Esophagus muscularis mucosa (tissue), 4 donors: ENCODE results near the gene PRDM2. TPM values are rescaled to one million over a fixed set of nuclear protein-coding genes. Genes with fewer than 3 reads are reported as not detected.
A peak's percentile ranks its signal among the peaks of the same experiment; 100 is the strongest.

Source experiments
- DNase-seq: peaks from one replicate; pipeline ENCODE4 v3.0.0-alpha.2; 2017; ENCODE audit errors: extremely low spot score
- H3K27ac ChIP-seq, 4 donors: fragments of 200-600 bp; sonication (generic); replicated peaks in 1 of 4; 1 replicate in 3 of 4; 2 replicates in 1 of 4; pipeline ENCODE4 v1.5.1; 2016 to 2019; ENCODE audit warnings: mild to moderate bottlenecking in 1 of 4
- H3K27me3 ChIP-seq, 4 donors: fragments of 200-600 bp; sonication (generic); one replicate each; pipeline versions ENCODE4 v1.5.1 to v1.6.0; 2016 to 2019
- H3K36me3 ChIP-seq, 4 donors: fragments of 200-600 bp; sonication (generic); one replicate each; pipeline ENCODE4 v1.5.1; 2016 to 2019
- H3K4me1 ChIP-seq, 4 donors: fragments of 200-600 bp; sonication (generic); one replicate each; pipeline ENCODE4 v1.5.1; 2016 to 2019
- H3K4me3 ChIP-seq, 4 donors: fragments of 200-600 bp; sonication (generic); 1 replicate in 2 of 4; 2 replicates in 2 of 4; pipeline ENCODE4 v1.5.1; 2016 to 2019; ENCODE audit warnings: mild to moderate bottlenecking in 4 of 4, moderate library complexity in 1 of 4
- H3K9me3 ChIP-seq, 4 donors: fragments of 200-600 bp; sonication (generic); 1 replicate in 3 of 4; 2 replicates in 1 of 4; pipeline ENCODE4 v1.5.1; 2016 to 2019
- EP300 ChIP-seq: sonication (generic); formaldehyde crosslinking; IDR thresholded peaks from one replicate; pipeline ENCODE4 v1.6.1; 2017; ENCODE audit warnings: antibody characterized with exemption
- POLR2A ChIP-seq: fragments of 450-650 bp; IDR thresholded peaks from one replicate; pipeline ENCODE4 v1.6.1; 2017; ENCODE audit warnings: antibody characterized with exemption, moderate library complexity, mild to moderate bottlenecking, low read depth
- POLR2AphosphoS5 ChIP-seq, 2 donors: sonication (generic); formaldehyde crosslinking; IDR thresholded peaks; one replicate each; pipeline ENCODE4 v1.6.1; 2017; ENCODE audit warnings: antibody characterized with exemption in 2 of 2
- whole genome bisulfite sequencing: methylation state at CpG from one replicate; pipeline ENCODE4 v1.1.5; 2018; 5-methylcytosine and 5-hydroxymethylcytosine counted together
- intact Hi-C: fragments of 100-400 bp; cut with DNase I; formaldehyde crosslinking; loops from one replicate; pipeline ENCODE4 v1.15.1; 2023
- total RNA-seq, 4 donors: library from RNA; depleted of rRNA; stranded (reverse); fragments of >200 nt; gene quantifications; one replicate each; pipeline versions ENCODE4 v1.1.0 to v1.2.1, GENCODE V29; 2016
- TF ChIP-seq, protein P1 (sequence below), 3 experiments: fragments of 200-600 bp in 2 of 3; fragments of 450-650 bp in 1 of 3; sonication (generic) in 2 of 3; IDR thresholded peaks; one replicate each; pipeline ENCODE4 v1.5.1; 2017 to 2019; ENCODE audit warnings: antibody characterized with exemption in 3 of 3, mild to moderate bottlenecking in 2 of 3, moderate library complexity in 1 of 3

PRDM2 gene
- total RNA-seq, 4 donors from 2014 or later = 32.5 to 54.6 (median 44.2) TPM

DNA sequence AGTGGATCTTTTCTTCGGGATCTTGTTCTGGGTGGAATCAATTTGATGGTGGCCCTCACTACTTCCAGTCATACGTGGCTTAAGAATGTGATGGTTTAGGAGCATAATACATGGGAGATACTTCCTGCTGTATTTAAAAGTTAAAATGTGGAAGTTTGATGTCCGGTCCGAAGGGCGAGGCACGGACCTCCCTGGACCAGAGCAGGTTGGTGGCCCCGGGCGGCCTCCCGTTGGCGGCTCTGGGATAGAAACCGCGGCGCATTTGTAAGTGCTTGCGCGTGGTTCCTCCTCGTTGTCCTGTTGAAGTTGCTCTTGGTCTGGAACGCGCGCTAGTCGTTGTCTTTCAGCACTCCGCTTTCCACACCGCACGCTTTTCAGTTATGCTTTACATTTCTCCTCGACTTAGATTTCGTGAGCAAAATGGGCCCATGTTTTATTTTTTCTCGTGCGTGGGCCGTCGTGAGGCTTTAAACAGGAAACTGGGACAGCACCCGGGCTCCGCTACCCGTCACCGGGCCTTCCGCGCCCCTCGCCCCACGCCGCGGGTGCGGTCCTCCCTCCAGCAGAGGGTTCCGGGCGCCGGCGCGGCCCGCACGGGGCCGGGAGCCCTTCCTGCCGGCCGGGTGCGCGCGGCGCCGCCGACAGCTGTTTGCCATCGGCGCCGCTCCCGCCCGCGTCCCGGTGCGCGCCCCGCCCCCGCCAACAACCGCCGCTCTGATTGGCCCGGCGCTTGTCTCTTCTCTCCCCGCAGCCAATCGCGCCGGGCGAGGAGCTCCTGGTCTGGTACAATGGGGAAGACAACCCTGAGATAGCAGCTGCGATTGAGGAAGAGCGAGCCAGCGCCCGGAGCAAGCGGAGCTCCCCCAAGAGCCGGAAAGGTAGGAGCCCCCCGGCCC is 48.9 kb downstream of the PRDM2 start:
- intact Hi-C loops = loop anchor here (2.0 kb wide), 1 partner anchor 48 kb away; the partner anchor contains the start of gene PRDM2
- Histone ChIP-seq H3K4me1 (peaks cover 29 to 45% (median 44%) of the 10 kb centered on the region in 4 donors), H3K36me3 (no peaks in the 10 kb centered on the region), H3K9me3 (no peaks in the 10 kb centered on the region), H3K27ac (peak overlapping the region; percentile 89 to 97 (median 96)), H3K27me3 (no peaks in the 10 kb centered on the region), H3K4me3 (peak overlapping the region; percentile 64 to 97 (median 89))
- TF ChIP-seq EP300 = no peak
- peak; percentile 43 for TF ChIP-seq POLR2A
- peak; percentile 93 to 95 for TF ChIP-seq POLR2AphosphoS5 (IDR thresholded peaks at IDR 0.05)
- TF ChIP-seq, protein P1, sequence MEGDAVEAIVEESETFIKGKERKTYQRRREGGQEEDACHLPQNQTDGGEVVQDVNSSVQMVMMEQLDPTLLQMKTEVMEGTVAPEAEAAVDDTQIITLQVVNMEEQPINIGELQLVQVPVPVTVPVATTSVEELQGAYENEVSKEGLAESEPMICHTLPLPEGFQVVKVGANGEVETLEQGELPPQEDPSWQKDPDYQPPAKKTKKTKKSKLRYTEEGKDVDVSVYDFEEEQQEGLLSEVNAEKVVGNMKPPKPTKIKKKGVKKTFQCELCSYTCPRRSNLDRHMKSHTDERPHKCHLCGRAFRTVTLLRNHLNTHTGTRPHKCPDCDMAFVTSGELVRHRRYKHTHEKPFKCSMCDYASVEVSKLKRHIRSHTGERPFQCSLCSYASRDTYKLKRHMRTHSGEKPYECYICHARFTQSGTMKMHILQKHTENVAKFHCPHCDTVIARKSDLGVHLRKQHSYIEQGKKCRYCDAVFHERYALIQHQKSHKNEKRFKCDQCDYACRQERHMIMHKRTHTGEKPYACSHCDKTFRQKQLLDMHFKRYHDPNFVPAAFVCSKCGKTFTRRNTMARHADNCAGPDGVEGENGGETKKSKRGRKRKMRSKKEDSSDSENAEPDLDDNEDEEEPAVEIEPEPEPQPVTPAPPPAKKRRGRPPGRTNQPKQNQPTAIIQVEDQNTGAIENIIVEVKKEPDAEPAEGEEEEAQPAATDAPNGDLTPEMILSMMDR (IDR thresholded peaks at IDR 0.05) = peak in 2 of 3 experiments; percentile 10 to 30
- peak; percentile 99 for DNase-seq
- under 1% methylated on average over 43 of the region's 83 CpGs for WGBS

DNA sequence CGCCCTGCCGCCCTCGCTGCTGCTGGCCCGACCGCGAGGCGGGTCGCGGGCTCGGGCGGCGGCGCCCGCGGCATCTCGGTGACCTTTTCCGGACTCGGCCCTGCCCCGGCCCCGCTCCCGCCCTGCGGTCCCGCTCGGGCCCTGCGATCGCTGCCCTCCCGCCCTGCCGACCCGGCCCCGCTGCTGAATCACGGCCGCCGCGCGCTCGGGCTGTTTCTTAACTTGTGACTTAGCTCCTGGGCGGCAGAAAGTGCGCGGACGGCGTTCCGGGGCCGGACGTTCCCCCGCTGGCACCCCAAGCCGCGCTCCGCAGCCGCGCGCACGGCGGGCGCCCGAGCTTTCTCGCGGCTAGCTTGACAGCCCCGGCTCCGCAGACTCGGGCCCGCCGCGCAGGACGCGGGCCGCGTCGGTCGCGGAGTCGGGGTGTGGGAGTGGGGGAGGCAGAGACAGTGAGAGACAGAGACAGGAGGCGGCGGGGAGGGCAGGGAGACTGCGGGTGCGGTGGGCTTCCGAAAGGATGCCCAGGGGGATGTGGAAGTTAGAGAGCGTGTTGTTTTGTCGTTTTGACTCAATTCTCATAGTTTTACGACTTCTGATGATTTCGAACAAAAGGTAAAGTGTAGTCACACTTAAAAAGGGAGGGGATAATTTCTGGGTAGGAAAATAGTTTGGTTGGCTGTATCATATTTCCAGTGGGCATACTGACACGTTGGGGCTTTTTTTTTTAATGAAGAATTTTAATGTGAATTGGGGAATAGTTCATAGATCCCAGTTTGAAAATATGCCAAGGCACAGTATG is 49.8 kb downstream of the PRDM2 start:
- H3K36me3 ChIP-seq = no peaks in the 10 kb centered on the region
- under 1% methylated on average over 26 of the region's 81 CpGs for WGBS
- peak overlapping the region; percentile 64 to 97 (median 89) for H3K4me3 ChIP-seq
- peaks cover 37 to 54% (median 53%) of the 10 kb centered on the region in 4 donors for H3K4me1 ChIP-seq
- TF ChIP-seq, protein P1 (IDR thresholded peaks at IDR 0.05) = no peak
- TF ChIP-seq EP300 = no peak
- TF ChIP-seq POLR2AphosphoS5 (IDR thresholded peaks at IDR 0.05) = no peak
- TF ChIP-seq POLR2A = no peak
- peak overlapping the region; percentile 89 to 97 (median 96) for H3K27ac ChIP-seq
- intact Hi-C loops = loop anchor here (2.0 kb wide), 1 partner anchor 49 kb away; the partner anchor contains the start of gene PRDM2
- no peaks in the 10 kb centered on the region for H3K27me3 ChIP-seq
- peak; percentile 92 for DNase-seq
- no peaks in the 10 kb centered on the region for H3K9me3 ChIP-seq

DNA sequence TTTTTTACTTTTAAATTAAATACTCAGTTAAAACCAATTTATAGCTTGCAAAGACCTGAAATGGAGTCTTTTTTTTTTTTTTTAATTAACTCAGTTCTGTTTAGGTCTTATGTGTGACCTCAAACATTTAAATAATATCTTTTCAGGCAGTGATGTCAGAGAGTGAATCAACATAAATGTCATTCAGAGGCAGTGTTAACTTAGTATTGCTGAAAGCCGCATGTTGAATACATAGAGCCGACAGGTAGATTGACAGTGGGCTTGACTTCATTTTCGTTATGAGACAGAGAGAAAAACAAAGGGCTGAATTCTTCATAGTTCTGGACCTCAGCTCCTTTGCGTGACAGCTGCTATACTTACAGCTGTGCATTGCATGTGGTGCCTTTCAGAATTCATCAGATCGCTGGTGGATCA is 51.5 kb downstream of the PRDM2 start:
- H3K27ac ChIP-seq = no peak overlapping the region
- peak overlapping the region in 1 of 4 donors; percentile 83 for H3K4me3 ChIP-seq
- H3K9me3 ChIP-seq = no peaks in the 10 kb centered on the region
- no peaks in the 10 kb centered on the region for H3K36me3 ChIP-seq
- DNase-seq = no peak
- peaks cover 43 to 71% (median 66%) of the 10 kb centered on the region in 4 donors for H3K4me1 ChIP-seq
- TF ChIP-seq POLR2A = no peak
- TF ChIP-seq, protein P1 (IDR thresholded peaks at IDR 0.05) = no peak
- TF ChIP-seq POLR2AphosphoS5 (IDR thresholded peaks at IDR 0.05) = no peak
- TF ChIP-seq EP300 = no peak
- no peaks in the 10 kb centered on the region for H3K27me3 ChIP-seq
- intact Hi-C loops = no loop called here
- WGBS = 69% methylated on average over 5 of the region's 5 CpGs

DNA sequence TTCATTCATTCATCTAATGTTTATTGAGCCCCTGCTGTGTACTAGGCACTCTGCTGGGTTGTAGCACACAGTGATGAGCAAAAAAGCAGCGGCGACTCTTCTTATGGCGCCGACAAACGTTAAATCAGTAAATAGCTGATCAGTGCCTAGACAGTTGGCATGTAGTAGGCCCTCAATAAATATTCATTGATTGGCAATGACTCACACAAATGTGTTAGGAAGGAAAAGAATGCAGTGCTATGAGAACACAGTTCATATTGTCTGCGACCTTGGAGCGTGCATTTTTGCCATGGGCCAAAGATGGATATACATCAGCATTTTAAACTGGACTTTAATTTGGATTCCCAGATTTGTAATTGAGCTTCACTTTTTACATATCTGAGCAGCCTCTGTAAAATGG is 52.0 kb downstream of the PRDM2 start:
- Histone ChIP-seq H3K9me3 (no peaks in the 10 kb centered on the region), H3K36me3 (no peaks in the 10 kb centered on the region), H3K4me1 (peaks cover 48 to 76% (median 71%) of the 10 kb centered on the region in 4 donors), H3K27me3 (no peaks in the 10 kb centered on the region), H3K4me3 (no peak overlapping the region), H3K27ac (no peak overlapping the region)
- intact Hi-C loops = no loop called here
- TF ChIP-seq EP300 (no peak), POLR2AphosphoS5 (IDR thresholded peaks at IDR 0.05) (no peak), POLR2A (no peak)
- TF ChIP-seq, protein P1 (IDR thresholded peaks at IDR 0.05) = no peak
- WGBS = 91% methylated on average over 7 of the region's 7 CpGs
- DNase-seq = no peak
